Transverse colon (tissue), 3 donors: ENCODE data around the gene TEX50.

ENCODE experiments used
- EP300 ChIP-seq: sonication (generic); formaldehyde crosslinking; IDR thresholded peaks from one replicate; pipeline ENCODE4 v1.6.1; 2017; ENCODE audit warnings: antibody characterized with exemption, low read depth
- POLR2A ChIP-seq: fragments of 450-650 bp; IDR thresholded peaks from one replicate; pipeline ENCODE4 v1.6.1; 2016; ENCODE audit warnings: antibody characterized with exemption, mild to moderate bottlenecking, moderate library complexity
- TF ChIP-seq, protein P1 (sequence below), 5 experiments: fragments of 200-600 bp in 3 of 5; fragments of 450-650 bp in 2 of 5; sonication (generic) in 3 of 5; IDR thresholded peaks; 1 replicate in 2 of 5; 2 replicates in 3 of 5; pipeline ENCODE4 v1.5.1; 2016 to 2017; ENCODE audit warnings: antibody characterized with exemption in 5 of 5, inconsistent platforms in 3 of 5, mild to moderate bottlenecking in 2 of 5, moderate library complexity in 1 of 5

DNA sequence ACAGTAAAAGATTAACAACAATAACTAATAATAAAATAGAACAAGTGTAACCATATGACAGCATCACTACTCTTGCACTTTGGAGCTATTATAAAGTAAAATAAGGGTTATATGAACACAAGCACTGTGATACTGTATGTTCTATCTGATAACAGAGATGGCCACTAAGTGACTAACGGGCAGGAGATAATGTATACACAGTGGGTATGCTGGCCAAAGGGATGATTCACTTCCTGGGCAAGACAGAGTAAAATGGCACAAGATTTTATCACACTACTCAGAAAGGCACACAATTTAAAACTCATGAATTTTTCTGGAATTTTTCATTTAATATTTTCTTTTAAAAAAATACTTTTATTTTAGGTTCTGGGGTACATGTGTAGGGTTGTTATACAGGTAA lies 44.6 kb upstream of the TEX50 start:
- TF ChIP-seq POLR2A (no peak), EP300 (no peak)
- TF ChIP-seq, protein P1, sequence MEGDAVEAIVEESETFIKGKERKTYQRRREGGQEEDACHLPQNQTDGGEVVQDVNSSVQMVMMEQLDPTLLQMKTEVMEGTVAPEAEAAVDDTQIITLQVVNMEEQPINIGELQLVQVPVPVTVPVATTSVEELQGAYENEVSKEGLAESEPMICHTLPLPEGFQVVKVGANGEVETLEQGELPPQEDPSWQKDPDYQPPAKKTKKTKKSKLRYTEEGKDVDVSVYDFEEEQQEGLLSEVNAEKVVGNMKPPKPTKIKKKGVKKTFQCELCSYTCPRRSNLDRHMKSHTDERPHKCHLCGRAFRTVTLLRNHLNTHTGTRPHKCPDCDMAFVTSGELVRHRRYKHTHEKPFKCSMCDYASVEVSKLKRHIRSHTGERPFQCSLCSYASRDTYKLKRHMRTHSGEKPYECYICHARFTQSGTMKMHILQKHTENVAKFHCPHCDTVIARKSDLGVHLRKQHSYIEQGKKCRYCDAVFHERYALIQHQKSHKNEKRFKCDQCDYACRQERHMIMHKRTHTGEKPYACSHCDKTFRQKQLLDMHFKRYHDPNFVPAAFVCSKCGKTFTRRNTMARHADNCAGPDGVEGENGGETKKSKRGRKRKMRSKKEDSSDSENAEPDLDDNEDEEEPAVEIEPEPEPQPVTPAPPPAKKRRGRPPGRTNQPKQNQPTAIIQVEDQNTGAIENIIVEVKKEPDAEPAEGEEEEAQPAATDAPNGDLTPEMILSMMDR (IDR thresholded peaks at IDR 0.05): no peak
